K562 (cell line): ENCODE data around the gene RNF113B. TPM values are rescaled to one million over a fixed set of nuclear protein-coding genes. Genes with fewer than 3 reads are reported as not detected.

Source experiments
- ATAC-seq: fragments of 200-7000 bp; cut with Tn5 transposase; 3 replicates; pipeline ENCODE4 v1.9.1; 2020; ENCODE audit warnings: moderate library complexity
- BruUV-seq: library from RNA; stranded (reverse); fragments of 400-500 nt; replicated peaks from 2 replicates; lab custom pipeline; 2021; lab: Mats Ljungman, UMichigan
- CTCF ChIA-PET: fragments of 300-600 bp; formaldehyde crosslinking; extraction: SDS; loops from one replicate; lab custom pipeline; 2021; ENCODE audit warnings: low intra/inter-chr PET ratio; lab: Yijun Ruan, JAX
- POLR2A ChIA-PET: fragments of 300-600, 350-650 bp; sonication (Branson Sonifier 250); formaldehyde crosslinking; extraction: SDS; loops from one replicate; lab custom pipeline; 2021; ENCODE audit warnings: antibody characterized with exemption, inconsistent platforms; lab: Yijun Ruan, JAX
- DNase-seq, 4 experiments: peaks; one replicate each; pipeline versions ENCODE4 v3.0.0 to v3.0.0-alpha.2; 2011 to 2018; ENCODE audit warnings: low spot score in 3 of 4, mixed read lengths in 3 of 4; ENCODE audit errors: extremely low read depth in 1 of 4
- FAIRE-seq: peaks from 2 replicates; lab custom pipeline; 2011; peaks lifted over from hg19 to GRCh38; lab: Jason Lieb, UNC
- H2AFZ ChIP-seq: 2 replicates; pipeline ENCODE4 v1.6.0; 2011; ENCODE audit warnings: low read depth, low read length, control low read depth, inconsistent platforms
- H3K27ac ChIP-seq: fragments of 200-600 bp; 3 replicates; pipeline ENCODE4 v1.8.0; 2011; ENCODE audit warnings: low read depth, mild to moderate bottlenecking, control low read depth, inconsistent platforms, low read length, moderate library complexity, mixed read lengths; ENCODE audit errors: extremely low read depth
- H3K27me3 ChIP-seq, 2 experiments: fragments of 300-600 bp in 1 of 2; 2 replicates in 1 of 2; 3 replicates in 1 of 2; pipeline versions ENCODE4 v1.6.0 to v1.8.0; 2011; ENCODE audit warnings: inconsistent platforms in 2 of 2, low read length in 2 of 2, mild to moderate bottlenecking in 1 of 2, mixed read lengths in 1 of 2, moderate library complexity in 1 of 2; ENCODE audit not compliant: control insufficient read depth in 2 of 2, insufficient read depth in 2 of 2
- H3K36me3 ChIP-seq: fragments of 300-600 bp; 3 replicates; pipeline ENCODE4 v1.8.0; 2011; ENCODE audit warnings: mild to moderate bottlenecking, low read length, inconsistent platforms; ENCODE audit not compliant: control insufficient read depth, insufficient read depth
- H3K4me1 ChIP-seq, 2 experiments: fragments of 200-600 bp in 1 of 2; replicated peaks in 1 of 2; 2 replicates in 1 of 2; 3 replicates in 1 of 2; pipeline versions ENCODE4 v1.5.1 to v1.8.0; 2011; ENCODE audit warnings: inconsistent platforms in 2 of 2, low read length in 2 of 2, mild to moderate bottlenecking in 1 of 2, mixed read lengths in 1 of 2, moderate library complexity in 1 of 2; ENCODE audit not compliant: control insufficient read depth in 2 of 2, insufficient read depth in 2 of 2
- H3K4me2 ChIP-seq: 2 replicates; pipeline ENCODE4 v1.6.1; 2011; ENCODE audit warnings: low read length, control low read depth, inconsistent platforms, mixed read lengths; ENCODE audit not compliant: insufficient read depth
- H3K4me3 ChIP-seq: fragments of 200-600 bp; sonication (generic), shearing (Covaris generic); 2 replicates; pipeline ENCODE4 v1.5.1; 2016; ENCODE audit warnings: control low read depth, inconsistent platforms
- H3K79me2 ChIP-seq: fragments of 200-600 bp; 3 replicates; pipeline ENCODE4 v1.8.0; 2011; ENCODE audit warnings: low read length, inconsistent platforms; ENCODE audit not compliant: control insufficient read depth, insufficient read depth
- H3K9ac ChIP-seq, 2 experiments: 2 replicates each; pipeline versions ENCODE4 v1.6.0 to v1.6.1; 2011; ENCODE audit warnings: low read depth in 2 of 2, low read length in 2 of 2, control low read depth in 1 of 2, inconsistent platforms in 1 of 2, mild to moderate bottlenecking in 1 of 2, mixed read lengths in 1 of 2; ENCODE audit not compliant: insufficient read depth in 1 of 2
- H3K9me1 ChIP-seq: one replicate; pipeline ENCODE4 v1.6.0; 2011; ENCODE audit warnings: inconsistent platforms, mild to moderate bottlenecking, low read length, moderate library complexity; ENCODE audit not compliant: control insufficient read depth, insufficient read depth
- H3K9me3 ChIP-seq: replicated peaks from 2 replicates; pipeline ENCODE4 v1.5.1; 2011; ENCODE audit warnings: low read depth, low read length, inconsistent platforms; ENCODE audit not compliant: control insufficient read depth, insufficient read depth
- H4K20me1 ChIP-seq: replicated peaks from 2 replicates; pipeline ENCODE4 v1.6.1; 2011; ENCODE audit warnings: low read length, inconsistent platforms, mixed read lengths; ENCODE audit not compliant: control insufficient read depth, insufficient read depth
- AFF4 ChIP-seq: sonication (generic); formaldehyde crosslinking; IDR thresholded peaks from 2 replicates; pipeline ENCODE4 v1.8.0; 2023; ENCODE audit warnings: mild to moderate bottlenecking, missing genetic modification reagents
- BRD4 ChIP-seq: fragments of 200-600 bp; sonication (generic); IDR thresholded peaks from 2 replicates; pipeline ENCODE4 v1.6.1; 2017; ENCODE audit warnings: inconsistent platforms
- C11orf30 ChIP-seq: fragments of 450-650 bp; IDR thresholded peaks from 2 replicates; pipeline ENCODE4 v1.6.1; 2016; ENCODE audit warnings: low read depth, mild to moderate bottlenecking
- ETV1 ChIP-seq: fragments of 450-650 bp; conservative IDR thresholded peaks from 2 replicates; pipeline ENCODE4 v1.6.1; 2016; ENCODE audit warnings: missing genetic modification characterization, control low read depth, low read depth, missing compliant biosample characterization
- GABPA ChIP-seq: fragments of 200-800 bp; sonication (Bioruptor generic); conservative IDR thresholded peaks from 2 replicates; pipeline ENCODE4 v1.6.1; 2016; ENCODE audit warnings: low read depth, missing genetic modification characterization, missing compliant biosample characterization
- POU5F1 ChIP-seq: fragments of 150-350 bp; IDR thresholded peaks from 2 replicates; pipeline ENCODE4 v1.6.1; 2014; ENCODE audit warnings: borderline replicate concordance, low read length, low read depth, mild to moderate bottlenecking; ENCODE audit not compliant: partially characterized antibody
- PRDM10 ChIP-seq: fragments of 450-650 bp; IDR thresholded peaks from 2 replicates; pipeline ENCODE4 v1.6.1; 2018; ENCODE audit not compliant: partially characterized antibody
- PTTG1 ChIP-seq: fragments of 450-650 bp; IDR thresholded peaks from 2 replicates; pipeline ENCODE4 v1.6.1; 2016; ENCODE audit warnings: low read depth, mild to moderate bottlenecking, missing genetic modification characterization, missing compliant biosample characterization
- SRSF3 ChIP-seq: fragments of 200-400 bp; formaldehyde crosslinking; IDR thresholded peaks from 2 replicates; pipeline ENCODE4 v1.6.1; 2016; ENCODE audit warnings: mild to moderate bottlenecking, low read length, moderate library complexity; ENCODE audit not compliant: insufficient read depth
- ZNF586 ChIP-seq: fragments of 450-650 bp; formaldehyde crosslinking; conservative IDR thresholded peaks from 2 replicates; pipeline ENCODE4 v1.4.0; 2020; ENCODE audit warnings: mild to moderate bottlenecking, moderate library complexity
- WGBS: fragments of 100-300 bp; shearing (Covaris generic); methylation state at CpG from one replicate; pipeline ENCODE4 v1.1.6; 2016; ENCODE audit warnings: low coverage, mixed read lengths; ENCODE audit not compliant: insufficient coverage; ENCODE audit errors: missing lambda C conversion rate; 5-methylcytosine and 5-hydroxymethylcytosine counted together
- in situ Hi-C: fragments of 300-500 bp; cut with MboI; formaldehyde crosslinking; loops from 4 replicates; pipeline ENCODE4 v1.15.0; 2018; ENCODE audit warnings: inconsistent platforms, mixed read lengths
- intact Hi-C: fragments of 100-400 bp; cut with micrococcal nuclease; formaldehyde crosslinking; loops from 2 replicates; pipeline ENCODE4 v1.14.2; 2022
- polyA plus RNA-seq, 8 experiments: library from polyadenylated mRNA; depleted of rRNA in 4 of 8; stranded (reverse) in 5 of 8; unstranded in 3 of 8; fragments of >200 nt; fragmentation: Nextera tagmentation in 2 of 8; fragmentation: Illumina TruSeq in 1 of 8; extraction: Ambion mirVana in 2 of 8; extraction: Trizol in 1 of 8; gene quantifications; 2 replicates each; pipeline versions ENCODE4 v1.2.1 to v1.2.3, GENCODE V29; 2011 to 2014; ENCODE audit warnings: inconsistent platforms in 1 of 8, missing spikeins in 1 of 8
- total RNA-seq, 7 experiments: library from RNA; depleted of rRNA in 6 of 7; stranded (reverse); fragments of >200 nt in 6 of 7; fragmentation: Illumina TruSeq in 2 of 7; extraction: Trizol in 2 of 7; gene quantifications; 2 replicates each; pipeline versions ENCODE4 v1.2.1 to v1.2.3, GENCODE V29; 2011 to 2021; ENCODE audit warnings: low replicate concordance in 1 of 7

Gene RNF113B
- total and polyA plus RNA-seq, 9 of the 15 experiments (the other 6 are each of a cell fraction or from before 2014, with no cell fraction given): 0.09 TPM; not detected in 8

GRCh38 chr13:98212763-98213162 is 35.7 kb upstream of the RNF113B start:
- H3K9me1 ChIP-seq: no peaks in the 10 kb centered on the region
- H3K27me3 ChIP-seq: peaks cover 0 to 24% of the 10 kb centered on the region in 2 experiments; a peak in 2 of 5 replicates
- DNase-seq: no peak
- no peak overlapping the region for H3K9ac ChIP-seq
- no TSS peak for BruUV-seq
- 3% methylated on average over 5 of the region's 5 CpGs for whole genome bisulfite sequencing
- in situ Hi-C loops (no loop called here), intact Hi-C loops (no loop called here)
- no peaks in the 10 kb centered on the region for H3K9me3 ChIP-seq
- no peak for ATAC-seq
- POLR2A ChIA-PET: no interaction called here
- H4K20me1 ChIP-seq: no peaks in the 10 kb centered on the region; the same call in 1 of the 2 replicates
- no peak overlapping the region for H3K4me2 ChIP-seq
- H3K36me3 ChIP-seq: no peaks in the 10 kb centered on the region
- no peak overlapping the region for H3K4me3 ChIP-seq
- no peak overlapping the region for H2AFZ ChIP-seq
- H3K4me1 ChIP-seq: no peaks in the 10 kb centered on the region
- CTCF ChIA-PET: no interaction called here
- no peak for FAIRE-seq
- TF ChIP-seq ETV1 (tag) (no peak), PTTG1 (no peak), GABPA (tag) (no peak), SRSF3 (no peak), BRD4 (no peak), AFF4 (CRISPR knock-in tag) (no peak), C11orf30 (no peak), PRDM10 (no peak), ZNF586 (no peak), POU5F1 (no peak)
- H3K27ac ChIP-seq: no peak overlapping the region
- H3K79me2 ChIP-seq: no peaks in the 10 kb centered on the region
